GM12801 (cell line): ENCODE results near the gene ARMC5.

Experiments used
- CTCF ChIP-seq: IDR thresholded peaks from one replicate; pipeline ENCODE4 v1.5.1; 2011; ENCODE audit warnings: control low read depth; ENCODE audit not compliant: insufficient read length; ENCODE audit errors: extremely low read depth

ARMC5 gene

GRCh38 chr16:31458844-31459686, at the start of gene ARMC5:
ARMC5 (plus strand) TSS chr16:31459501; CDS start chr16:31459525, 24 bp downstream.
- no peak for TF ChIP-seq CTCF

GRCh38 chr16:31410082-31410481, 49.2 kb upstream of the ARMC5 start:
- TF ChIP-seq CTCF = no peak

GRCh38 chr16:31411024-31411844, 48.1 kb upstream of the ARMC5 start:
- TF ChIP-seq CTCF = no peak

GRCh38 chr16:31412750-31413149, 46.6 kb upstream of the ARMC5 start:
- TF ChIP-seq CTCF = no peak

- no peak for TF ChIP-seq CTCF
Observed at GRCh38 chr16:31413381-31413780, 45.9 kb upstream of the ARMC5 start.

GRCh38 chr16:31413943-31414342, 45.4 kb upstream of the ARMC5 start:
- no peak for TF ChIP-seq CTCF

GRCh38 chr16:31414706-31415105, 44.6 kb upstream of the ARMC5 start:
- TF ChIP-seq CTCF = no peak
